ENCODE data around the gene ZNF423. TPM values are rescaled to one million over a fixed set of nuclear protein-coding genes. Genes with fewer than 3 reads are reported as not detected.

The ZNF423 gene
- total RNA-seq, 1 experiment from 2014 or later, result 0.20 TPM

- no TSS peak for BruUV-seq (replicated peaks)
- ChIA-PET POLR2A (no interaction called here), CTCF (interaction anchor here (0.7 kb wide), 1 partner anchor 119 kb away, joined by 3 read pairs; no protein-coding TSS in a partner anchor)
- no peaks in the 10 kb centered on the region for H3K4me1 Mint-ChIP-seq (ENCODE audit: low read depth, unreplicated experiment)
- Histone ChIP-seq H3K9me3 (no peaks in the 10 kb centered on the region), H3K36me3 (ENCODE audit: control insufficient read depth, insufficient read depth, low read length) (no peaks in the 10 kb centered on the region), H3K4me1 (no peaks in the 10 kb centered on the region), H3K4me3 (ENCODE audit: low read depth, low read length) (no peak overlapping the region), H3K27me3 (replicated peaks; ENCODE audit: control insufficient read depth, insufficient read depth, low read length) (no peaks in the 10 kb centered on the region)
- no peak overlapping the region for H3K4me3 Mint-ChIP-seq (ENCODE audit: unreplicated experiment)
- H3K27me3 Mint-ChIP-seq (ENCODE audit: insufficient read depth, unreplicated experiment), result peaks cover 23% of the 10 kb centered on the region
- H3K27ac Mint-ChIP-seq (ENCODE audit: unreplicated experiment), result no peak overlapping the region
- intact Hi-C loops (cut with micrococcal nuclease; ENCODE audit: unreplicated experiment), result no loop called here
- TF ChIP-seq CTCF (IDR thresholded peaks at IDR 0.05; ENCODE audit: insufficient read depth in 1 of 2, low read depth in 1 of 2, low read length in 1 of 2, severe bottlenecking in 1 of 2, unreplicated experiment in 1 of 2), result no peak
- H3K36me3 Mint-ChIP-seq (ENCODE audit: insufficient read depth, unreplicated experiment), result no peaks in the 10 kb centered on the region
- DNase-seq, result no peak
- H3K9me3 Mint-ChIP-seq (ENCODE audit: unreplicated experiment), result no peaks in the 10 kb centered on the region
These were observed 34.8 kb downstream of the ZNF423 start for GRCh38 chr16:49821156-49821555.

- Mint-ChIP-seq H3K27me3 (ENCODE audit: insufficient read depth, unreplicated experiment) (peaks cover 20% of the 10 kb centered on the region), H3K9me3 (ENCODE audit: unreplicated experiment) (no peaks in the 10 kb centered on the region), H3K4me1 (ENCODE audit: low read depth, unreplicated experiment) (no peaks in the 10 kb centered on the region), H3K4me3 (ENCODE audit: unreplicated experiment) (no peak overlapping the region), H3K36me3 (ENCODE audit: insufficient read depth, unreplicated experiment) (no peaks in the 10 kb centered on the region), H3K27ac (ENCODE audit: unreplicated experiment) (no peak overlapping the region)
- no peak for DNase-seq
- H3K9me3 ChIP-seq, result no peaks in the 10 kb centered on the region
- intact Hi-C loops (cut with micrococcal nuclease; ENCODE audit: unreplicated experiment), result no loop called here
- no peaks in the 10 kb centered on the region for H3K4me1 ChIP-seq
- no peaks in the 10 kb centered on the region for H3K36me3 ChIP-seq (ENCODE audit: control insufficient read depth, insufficient read depth, low read length)
- no peak for TF ChIP-seq CTCF (IDR thresholded peaks at IDR 0.05; ENCODE audit: insufficient read depth in 1 of 2, low read depth in 1 of 2, low read length in 1 of 2, severe bottlenecking in 1 of 2, unreplicated experiment in 1 of 2)
- CTCF ChIA-PET, result no interaction called here
- H3K4me3 ChIP-seq (ENCODE audit: low read depth, low read length), result no peak overlapping the region
- POLR2A ChIA-PET, result no interaction called here
- no TSS peak for BruUV-seq (replicated peaks)
- no peaks in the 10 kb centered on the region; the same call in 1 of the 2 replicates for H3K27me3 ChIP-seq (replicated peaks; ENCODE audit: control insufficient read depth, insufficient read depth, low read length)
These were observed 38.0 kb downstream of the ZNF423 start for GRCh38 chr16:49817754-49818507.

GRCh38 chr16:49816875-49817274 lies 39.0 kb downstream of the ZNF423 start:
- Mint-ChIP-seq H3K4me1 (ENCODE audit: low read depth, unreplicated experiment) (no peaks in the 10 kb centered on the region), H3K9me3 (ENCODE audit: unreplicated experiment) (no peaks in the 10 kb centered on the region), H3K27me3 (ENCODE audit: insufficient read depth, unreplicated experiment) (peaks cover 16% of the 10 kb centered on the region), H3K4me3 (ENCODE audit: unreplicated experiment) (no peak overlapping the region), H3K27ac (ENCODE audit: unreplicated experiment) (no peak overlapping the region), H3K36me3 (ENCODE audit: insufficient read depth, unreplicated experiment) (no peaks in the 10 kb centered on the region)
- H3K9me3 ChIP-seq, result no peaks in the 10 kb centered on the region
- no peaks in the 10 kb centered on the region for H3K4me1 ChIP-seq
- no peak for TF ChIP-seq CTCF (IDR thresholded peaks at IDR 0.05; ENCODE audit: insufficient read depth in 1 of 2, low read depth in 1 of 2, low read length in 1 of 2, severe bottlenecking in 1 of 2, unreplicated experiment in 1 of 2)
- intact Hi-C loops (cut with micrococcal nuclease; ENCODE audit: unreplicated experiment), result no loop called here
- no peaks in the 10 kb centered on the region for H3K36me3 ChIP-seq (ENCODE audit: control insufficient read depth, insufficient read depth, low read length)
- H3K27me3 ChIP-seq (replicated peaks; ENCODE audit: control insufficient read depth, insufficient read depth, low read length), result no peaks in the 10 kb centered on the region; the same call in 1 of the 2 replicates
- no peak overlapping the region for H3K4me3 ChIP-seq (ENCODE audit: low read depth, low read length)
- CTCF ChIA-PET, result no interaction called here
- DNase-seq, result no peak
- BruUV-seq (replicated peaks), result no TSS peak
- POLR2A ChIA-PET, result no interaction called here
